Measurements from ENCODE around the gene DBNDD1.

Gene DBNDD1

GRCh38 chr16:90035902-90036301, 16.6 kb upstream of the DBNDD1 start:
- no peak for DNase-seq (ENCODE audit: low spot score)

GRCh38 chr16:90034504-90034903, 15.2 kb upstream of the DBNDD1 start:
- no peak for DNase-seq (ENCODE audit: low spot score)

GRCh38 chr16:90033387-90033786, 14.1 kb upstream of the DBNDD1 start:
- no peak for DNase-seq (ENCODE audit: low spot score)

- DNase-seq (ENCODE audit: low spot score): no peak
These were observed 13.5 kb upstream of the DBNDD1 start for GRCh38 chr16:90032674-90033331.

- peak; percentile 64 for DNase-seq (ENCODE audit: low spot score)
These were observed 12.8 kb upstream of the DBNDD1 start for GRCh38 chr16:90031931-90032673.

GRCh38 chr16:90031186-90031930, 12.1 kb upstream of the DBNDD1 start:
- DNase-seq (ENCODE audit: low spot score): no peak

GRCh38 chr16:90028985-90029384, 9.7 kb upstream of the DBNDD1 start:
- no peak for DNase-seq (ENCODE audit: low spot score)

- DNase-seq (ENCODE audit: low spot score): no peak
These were observed 8.4 kb upstream of the DBNDD1 start for GRCh38 chr16:90027611-90028010.

- no peak for DNase-seq (ENCODE audit: low spot score)
These were observed 6.9 kb upstream of the DBNDD1 start for GRCh38 chr16:90026135-90026534.

GRCh38 chr16:90023078-90023447, 3.8 kb upstream of the DBNDD1 start:
- DNase-seq (ENCODE audit: low spot score): no peak

GRCh38 chr16:90022209-90023077, 3.2 kb upstream of the DBNDD1 start:
- DNase-seq (ENCODE audit: low spot score): peak; percentile 98

GRCh38 chr16:90020838-90021382, 1.7 kb upstream of the DBNDD1 start:
- DNase-seq (ENCODE audit: low spot score): no peak

GRCh38 chr16:90020260-90020837, 1.1 kb upstream of the DBNDD1 start:
- DNase-seq (ENCODE audit: low spot score): no peak

- peak; percentile 68 for DNase-seq (ENCODE audit: low spot score)
These were observed 445 bp upstream of the DBNDD1 start for GRCh38 chr16:90019543-90020259.

- no peak for DNase-seq (ENCODE audit: low spot score)
These were observed 982 bp downstream of the DBNDD1 start for GRCh38 chr16:90018297-90018651.

- DNase-seq (ENCODE audit: low spot score): no peak
These were observed 2.8 kb downstream of the DBNDD1 start for GRCh38 chr16:90016339-90016950.

GRCh38 chr16:90015586-90016338, 3.5 kb downstream of the DBNDD1 start:
- no peak for DNase-seq (ENCODE audit: low spot score)

GRCh38 chr16:90012991-90013745, 6.1 kb downstream of the DBNDD1 start:
- no peak for DNase-seq (ENCODE audit: low spot score)

Data from AG08396 (cell line).